ENCODE data around the gene CFAP73. TPM values are rescaled to one million over a fixed set of nuclear protein-coding genes. Genes with fewer than 3 reads are reported as not detected.

The CFAP73 gene
- total RNA-seq, 2 donors from 2014 or later = 0.57 TPM; not detected in 1

DNA sequence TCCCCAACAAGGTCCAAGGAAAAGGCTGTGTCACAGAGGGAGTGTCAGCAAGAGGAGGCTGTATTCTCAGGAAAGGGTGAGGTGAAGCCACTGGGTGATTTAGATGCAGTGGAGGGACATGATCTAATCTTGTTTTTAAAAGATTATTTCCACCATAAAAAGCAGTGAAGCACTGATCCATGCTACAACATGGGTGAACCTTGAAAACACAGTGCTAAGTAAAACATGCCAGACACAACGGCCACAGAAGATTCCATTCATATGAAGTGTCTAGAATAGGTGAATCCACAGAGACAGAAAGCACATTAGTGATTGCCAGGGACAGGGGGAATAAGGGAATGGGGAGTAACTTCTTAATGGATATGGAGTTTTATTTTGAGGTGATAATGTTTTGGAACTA, 48.8 kb downstream of the CFAP73 start:
- WGBS = 65% methylated on average over 1 of the region's 1 CpG
- TF ChIP-seq POLR2A (IDR thresholded peaks at IDR 0.05) (no peak), POLR2AphosphoS5 (IDR thresholded peaks at IDR 0.05) (no peak)
- TF ChIP-seq, protein P1, sequence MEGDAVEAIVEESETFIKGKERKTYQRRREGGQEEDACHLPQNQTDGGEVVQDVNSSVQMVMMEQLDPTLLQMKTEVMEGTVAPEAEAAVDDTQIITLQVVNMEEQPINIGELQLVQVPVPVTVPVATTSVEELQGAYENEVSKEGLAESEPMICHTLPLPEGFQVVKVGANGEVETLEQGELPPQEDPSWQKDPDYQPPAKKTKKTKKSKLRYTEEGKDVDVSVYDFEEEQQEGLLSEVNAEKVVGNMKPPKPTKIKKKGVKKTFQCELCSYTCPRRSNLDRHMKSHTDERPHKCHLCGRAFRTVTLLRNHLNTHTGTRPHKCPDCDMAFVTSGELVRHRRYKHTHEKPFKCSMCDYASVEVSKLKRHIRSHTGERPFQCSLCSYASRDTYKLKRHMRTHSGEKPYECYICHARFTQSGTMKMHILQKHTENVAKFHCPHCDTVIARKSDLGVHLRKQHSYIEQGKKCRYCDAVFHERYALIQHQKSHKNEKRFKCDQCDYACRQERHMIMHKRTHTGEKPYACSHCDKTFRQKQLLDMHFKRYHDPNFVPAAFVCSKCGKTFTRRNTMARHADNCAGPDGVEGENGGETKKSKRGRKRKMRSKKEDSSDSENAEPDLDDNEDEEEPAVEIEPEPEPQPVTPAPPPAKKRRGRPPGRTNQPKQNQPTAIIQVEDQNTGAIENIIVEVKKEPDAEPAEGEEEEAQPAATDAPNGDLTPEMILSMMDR (IDR thresholded peaks at IDR 0.05) = no peak
- Histone ChIP-seq H3K27ac (no peak overlapping the region), H3K9me3 (no peaks in the 10 kb centered on the region), H3K36me3 (no peaks in the 10 kb centered on the region), H3K4me3 (no peak overlapping the region), H3K4me1 (replicated peaks) (no peaks in the 10 kb centered on the region), H3K27me3 (replicated peaks; ENCODE audit: insufficient read depth) (no peaks in the 10 kb centered on the region)
- no peak for DNase-seq (ENCODE audit: low spot score)
- intact Hi-C loops (cut with DNase I) = loop anchor here (10.0 kb wide), 2 partner anchors 117 to 227 kb away; partner anchors contain the start of gene SDSL

- Histone ChIP-seq H3K4me1 (replicated peaks) (no peaks in the 10 kb centered on the region), H3K27me3 (replicated peaks; ENCODE audit: insufficient read depth) (no peaks in the 10 kb centered on the region), H3K9me3 (no peaks in the 10 kb centered on the region), H3K4me3 (no peak overlapping the region), H3K27ac (no peak overlapping the region), H3K36me3 (no peaks in the 10 kb centered on the region)
- no peak for TF ChIP-seq POLR2A (IDR thresholded peaks at IDR 0.05)
- no peak for TF ChIP-seq POLR2AphosphoS5 (IDR thresholded peaks at IDR 0.05)
- TF ChIP-seq, protein P1 (IDR thresholded peaks at IDR 0.05) = no peak
- 81% methylated on average over 12 of the region's 12 CpGs for WGBS
- intact Hi-C loops (cut with DNase I) = no loop called here
- DNase-seq (ENCODE audit: low spot score) = no peak
Measured at GRCh38 chr12:113200021-113200797, 50.7 kb downstream of the CFAP73 start.

DNA sequence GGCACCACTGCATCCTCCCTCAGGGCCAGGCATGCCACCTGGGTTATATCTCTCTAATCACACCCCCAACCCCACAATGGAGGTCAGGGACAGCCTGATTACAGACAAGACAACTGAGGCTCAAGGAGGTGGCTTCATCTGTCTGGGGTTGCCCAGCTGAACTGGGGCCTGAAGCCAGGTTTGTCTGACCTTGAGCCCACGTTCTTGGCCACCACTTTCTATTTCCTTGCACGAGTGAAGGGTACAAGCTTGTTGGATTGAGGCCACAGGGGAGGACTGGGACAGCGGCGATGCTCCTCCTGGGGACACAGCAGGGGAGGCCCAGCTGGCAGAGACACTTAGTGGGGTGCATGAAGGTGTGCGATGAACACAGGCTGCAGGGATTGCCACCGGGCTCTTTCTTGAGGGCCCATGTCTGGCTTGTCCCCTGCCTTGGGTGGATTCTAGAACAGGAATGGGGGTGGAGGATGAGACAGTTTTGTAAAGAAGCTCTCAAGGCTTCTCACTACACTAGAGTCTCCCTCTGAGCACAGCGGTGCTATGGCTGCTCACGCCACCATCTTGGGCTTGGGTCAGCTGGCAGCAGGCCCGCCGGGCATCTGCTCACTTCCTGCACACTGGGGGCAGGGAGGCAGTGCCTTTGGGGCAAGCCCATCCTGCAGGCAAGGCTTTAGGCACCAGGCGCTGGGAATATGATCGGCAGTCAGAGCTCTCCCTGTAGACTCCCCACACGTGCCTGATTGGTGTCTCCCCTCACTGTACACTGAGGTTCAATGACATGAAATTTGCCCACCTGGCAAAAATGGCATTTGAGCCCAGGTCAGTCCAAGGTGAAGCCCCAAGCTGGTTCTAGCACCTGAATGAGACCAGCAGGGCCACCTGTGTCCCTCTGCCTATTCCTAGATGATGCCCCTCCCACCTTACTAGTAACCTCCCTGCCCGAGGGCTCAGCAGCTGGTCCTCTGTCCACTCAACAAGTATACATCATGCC, 52.0 kb downstream of the CFAP73 start:
- H3K9me3 ChIP-seq = no peaks in the 10 kb centered on the region
- no peak overlapping the region for H3K27ac ChIP-seq
- H3K4me3 ChIP-seq = no peak overlapping the region
- no peaks in the 10 kb centered on the region for H3K4me1 ChIP-seq (replicated peaks)
- 80% methylated on average over 14 of the region's 14 CpGs for WGBS
- H3K27me3 ChIP-seq (replicated peaks; ENCODE audit: insufficient read depth) = no peaks in the 10 kb centered on the region
- TF ChIP-seq POLR2AphosphoS5 (IDR thresholded peaks at IDR 0.05) (no peak), POLR2A (IDR thresholded peaks at IDR 0.05) (no peak)
- TF ChIP-seq, protein P1 (IDR thresholded peaks at IDR 0.05) = no peak
- no peaks in the 10 kb centered on the region for H3K36me3 ChIP-seq
- intact Hi-C loops (cut with DNase I) = no loop called here
- no peak for DNase-seq (ENCODE audit: low spot score)

DNA sequence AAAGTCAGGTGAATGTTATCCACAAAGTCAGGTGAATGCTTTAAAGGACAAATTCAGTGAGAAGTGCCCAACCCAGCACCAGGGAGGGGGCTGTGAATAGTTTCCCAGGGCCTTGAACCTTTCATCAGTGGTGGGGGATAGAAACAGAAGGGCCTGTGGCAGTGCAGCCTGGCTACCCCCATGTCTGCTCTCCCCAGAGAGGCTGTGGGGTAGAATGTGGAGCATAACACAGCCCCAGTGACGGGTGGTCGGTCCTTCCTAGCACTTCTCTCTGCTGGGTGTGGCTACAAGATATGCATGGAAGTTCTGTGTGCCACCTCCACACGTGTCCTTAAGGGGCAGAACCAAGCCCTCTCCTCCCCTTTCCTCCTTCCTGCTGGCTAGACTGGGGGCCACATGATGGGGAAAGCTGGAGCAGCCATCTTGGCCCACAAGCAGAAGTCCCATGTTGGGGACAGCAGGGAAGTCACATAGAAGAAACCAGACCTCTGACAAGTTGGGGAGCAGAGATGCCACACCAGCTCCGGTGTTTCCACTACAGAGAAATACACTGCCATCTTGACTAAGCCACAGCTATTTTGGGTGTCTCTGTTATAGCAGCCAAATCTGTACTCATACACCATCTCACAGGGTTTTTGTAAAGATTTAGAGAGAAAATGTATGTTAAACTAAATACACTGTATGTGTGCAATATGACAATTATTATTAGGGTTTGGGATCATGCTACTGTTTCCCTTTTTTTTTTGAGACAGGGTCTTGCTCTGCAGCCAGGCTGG, 53.0 kb downstream of the CFAP73 start:
- H3K9me3 ChIP-seq = no peaks in the 10 kb centered on the region
- intact Hi-C loops (cut with DNase I) = no loop called here
- DNase-seq (ENCODE audit: low spot score) = no peak
- H3K27me3 ChIP-seq (replicated peaks; ENCODE audit: insufficient read depth) = no peaks in the 10 kb centered on the region
- H3K4me3 ChIP-seq = no peak overlapping the region
- WGBS = 84% methylated on average over 4 of the region's 4 CpGs
- no peaks in the 10 kb centered on the region for H3K36me3 ChIP-seq
- TF ChIP-seq POLR2A (IDR thresholded peaks at IDR 0.05) (no peak), POLR2AphosphoS5 (IDR thresholded peaks at IDR 0.05) (no peak)
- TF ChIP-seq, protein P1 (IDR thresholded peaks at IDR 0.05) = no peak
- H3K4me1 ChIP-seq (replicated peaks) = no peaks in the 10 kb centered on the region
- no peak overlapping the region for H3K27ac ChIP-seq
